ENCODE measurements around the gene BCL11B.

BCL11B gene

DNA sequence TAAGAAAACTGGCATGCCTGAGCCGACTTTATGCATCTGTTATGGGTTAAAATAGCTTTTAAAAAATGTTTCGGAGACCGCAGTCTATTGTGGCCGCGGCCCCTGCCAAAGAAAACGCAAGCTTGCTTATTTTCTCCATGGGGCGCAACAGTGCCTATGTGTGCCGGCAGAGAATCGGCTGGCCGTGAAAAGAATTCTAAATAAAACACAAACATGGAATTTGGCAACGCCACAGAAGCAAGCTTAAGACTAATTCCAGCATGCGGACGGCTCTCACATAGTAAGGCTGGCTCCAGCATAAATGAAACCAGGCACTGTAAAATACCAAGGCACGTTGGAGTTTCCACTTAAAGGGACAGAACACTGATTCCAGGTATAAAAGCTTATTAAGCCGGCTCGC is 56.7 kb downstream of the BCL11B start:
- DNase-seq (ENCODE audit: low read depth) = peak; percentile 99
- H3K4me3 ChIP-seq (ENCODE audit: low read depth, low read length) = no peak overlapping the region

GRCh38 chr14:99214701-99215100 is 57.3 kb downstream of the BCL11B start:
- TF ChIP-seq CTCF (IDR thresholded peaks at IDR 0.05; ENCODE audit: low read depth, low read length, missing control alignments) = no peak
- H3K4me3 ChIP-seq (ENCODE audit: low read depth, low read length) = no peak overlapping the region
- no peak for DNase-seq (ENCODE audit: low read depth)
- in situ Hi-C loops (cut with HindIII; ENCODE audit: low sequenced_read_pairs) = no loop called here

More for the DNA sequence above, 56.7 kb downstream of the BCL11B start:
- no peak for TF ChIP-seq CTCF (IDR thresholded peaks at IDR 0.05; ENCODE audit: low read depth, low read length, missing control alignments)
- in situ Hi-C loops (cut with HindIII; ENCODE audit: low sequenced_read_pairs) = no loop called here

GRCh38 chr14:99213527-99213971 is 58.4 kb downstream of the BCL11B start:
- no peak for TF ChIP-seq CTCF (IDR thresholded peaks at IDR 0.05; ENCODE audit: low read depth, low read length, missing control alignments)
- no peak overlapping the region for H3K4me3 ChIP-seq (ENCODE audit: low read depth, low read length)
- no peak for DNase-seq (ENCODE audit: low read depth)
- in situ Hi-C loops (cut with HindIII; ENCODE audit: low sequenced_read_pairs) = no loop called here

DNA sequence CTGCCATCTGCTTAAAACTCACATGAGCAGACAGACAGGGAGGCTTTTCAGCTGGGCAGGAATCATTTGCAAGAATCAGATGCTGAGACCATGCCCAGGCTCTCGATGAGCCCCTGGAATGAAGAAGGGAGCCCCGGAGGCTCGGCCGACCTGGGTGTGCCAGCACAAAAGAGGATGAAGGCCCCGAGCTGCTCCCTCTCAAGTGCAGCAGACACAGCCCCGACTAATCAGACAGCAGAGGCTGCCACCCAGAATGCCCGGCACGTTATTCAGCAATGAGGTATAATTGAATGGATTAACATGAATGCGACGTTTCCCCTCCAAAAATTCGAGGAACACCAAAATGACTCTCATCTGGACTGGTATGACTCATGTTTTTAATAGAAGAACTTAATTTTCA is 58.9 kb downstream of the BCL11B start:
- H3K4me3 ChIP-seq (ENCODE audit: low read depth, low read length) = no peak overlapping the region
- TF ChIP-seq CTCF (IDR thresholded peaks at IDR 0.05; ENCODE audit: low read depth, low read length, missing control alignments) = no peak
- in situ Hi-C loops (cut with HindIII; ENCODE audit: low sequenced_read_pairs) = no loop called here
- DNase-seq (ENCODE audit: low read depth) = no peak

GRCh38 chr14:99212646-99213045 is 59.4 kb downstream of the BCL11B start:
- DNase-seq (ENCODE audit: low read depth) = no peak
- no peak overlapping the region for H3K4me3 ChIP-seq (ENCODE audit: low read depth, low read length)
- in situ Hi-C loops (cut with HindIII; ENCODE audit: low sequenced_read_pairs) = no loop called here
- no peak for TF ChIP-seq CTCF (IDR thresholded peaks at IDR 0.05; ENCODE audit: low read depth, low read length, missing control alignments)

- no peak for TF ChIP-seq CTCF (IDR thresholded peaks at IDR 0.05; ENCODE audit: low read depth, low read length, missing control alignments)
- DNase-seq (ENCODE audit: low read depth) = no peak
- in situ Hi-C loops (cut with HindIII; ENCODE audit: low sequenced_read_pairs) = no loop called here
- no peak overlapping the region for H3K4me3 ChIP-seq (ENCODE audit: low read depth, low read length)
Measured at GRCh38 chr14:99212199-99212598, 59.8 kb downstream of the BCL11B start.

- DNase-seq (ENCODE audit: low read depth) = no peak
- TF ChIP-seq CTCF (IDR thresholded peaks at IDR 0.05; ENCODE audit: low read depth, low read length, missing control alignments) = no peak
- in situ Hi-C loops (cut with HindIII; ENCODE audit: low sequenced_read_pairs) = no loop called here
- H3K4me3 ChIP-seq (ENCODE audit: low read depth, low read length) = no peak overlapping the region
Measured at GRCh38 chr14:99211410-99211809, 60.6 kb downstream of the BCL11B start.
